ENCODE measurements around the gene PDE7B. TPM values are rescaled to one million over a fixed set of nuclear protein-coding genes. Genes with fewer than 3 reads are reported as not detected.

The PDE7B gene
- total and polyA plus RNA-seq, 2 of the 13 experiments (the other 11 are each of a cell fraction or from before 2014, with no cell fraction given) = not detected

- TF ChIP-seq ZNF383 (CRISPR knock-in tag; IDR thresholded peaks at IDR 0.05; ENCODE audit: borderline replicate concordance) = no peak
- TF ChIP-seq, protein P1, sequence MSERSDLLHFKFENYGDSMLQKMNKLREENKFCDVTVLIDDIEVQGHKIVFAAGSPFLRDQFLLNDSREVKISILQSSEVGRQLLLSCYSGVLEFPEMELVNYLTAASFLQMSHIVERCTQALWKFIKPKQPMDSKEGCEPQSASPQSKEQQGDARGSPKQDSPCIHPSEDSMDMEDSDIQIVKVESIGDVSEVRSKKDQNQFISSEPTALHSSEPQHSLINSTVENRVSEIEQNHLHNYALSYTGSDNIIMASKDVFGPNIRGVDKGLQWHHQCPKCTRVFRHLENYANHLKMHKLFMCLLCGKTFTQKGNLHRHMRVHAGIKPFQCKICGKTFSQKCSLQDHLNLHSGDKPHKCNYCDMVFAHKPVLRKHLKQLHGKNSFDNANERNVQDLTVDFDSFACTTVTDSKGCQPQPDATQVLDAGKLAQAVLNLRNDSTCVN (CRISPR knock-in tag; IDR thresholded peaks at IDR 0.05; ENCODE audit: borderline replicate concordance) = no peak
- no peak for TF ChIP-seq DDIT3 (CRISPR knock-in tag; IDR thresholded peaks at IDR 0.05)
- TF ChIP-seq AGO1 (IDR thresholded peaks at IDR 0.05; ENCODE audit: low read depth, low read length, poor library complexity, severe bottlenecking) = no peak
These were observed 199.0 kb downstream of the PDE7B start (continued) for GRCh38 chr6:136050475-136050874.

- no TSS peak for BruUV-seq (replicated peaks)
- no peak overlapping the region for H3K27ac ChIP-seq (ENCODE audit: extremely low read length, insufficient read depth, low read length)
These were observed 199.8 kb downstream of the PDE7B start for GRCh38 chr6:136051140-136051775.

More at GRCh38 chr6:136051140-136051775, 199.8 kb downstream of the PDE7B start:
- DNase-seq (ENCODE audit: low spot score) (no peak), FAIRE-seq (no peak), ATAC-seq (no peak)
- Histone ChIP-seq H3K4me1 (ENCODE audit: insufficient read depth, low read length) (no peaks in the 10 kb centered on the region), H3K79me2 (ENCODE audit: insufficient read depth, low read length) (no peaks in the 10 kb centered on the region), H3K27me3 (ENCODE audit: control insufficient read depth in 1 of 2, insufficient read depth in 2 of 2, low read length in 2 of 2) (no peaks in the 10 kb centered on the region), H3K36me3 (replicated peaks in 1 of 2; ENCODE audit: control insufficient read depth in 1 of 2, insufficient read depth in 2 of 2, low read length in 2 of 2) (no peaks in the 10 kb centered on the region), H3K4me2 (ENCODE audit: low read depth, low read length) (no peak overlapping the region), H3K9ac (ENCODE audit: insufficient read depth, low read depth, low read length) (no peak overlapping the region), H3K9me3 (ENCODE audit: low read length) (no peaks in the 10 kb centered on the region), H4K20me1 (ENCODE audit: insufficient read depth, low read length) (no peaks in the 10 kb centered on the region), H2AFZ (ENCODE audit: low read length) (no peak overlapping the region), H3K4me3 (replicated peaks in 1 of 3; ENCODE audit: insufficient read depth in 1 of 3, low read depth in 2 of 3, low read length in 3 of 3) (no peak overlapping the region)
- in situ Hi-C loops (cut with HindIII; ENCODE audit: extremely low pct_ligation_motif_present, low pct_unique_long_range_greater_than_20kb) (no loop called here), intact Hi-C loops (cut with micrococcal nuclease; ENCODE audit: unreplicated experiment) (no loop called here)
- TF ChIP-seq ZNF687 (CRISPR knock-in tag; IDR thresholded peaks at IDR 0.05) (no peak), ASH2L (IDR thresholded peaks at IDR 0.05; ENCODE audit: insufficient read length, low read depth, low read length) (no peak), CBFB (CRISPR knock-in tag; IDR thresholded peaks at IDR 0.05) (no peak)
- 18% methylated on average over 12 of the region's 12 CpGs for WGBS (ENCODE audit: low lambda C conversion rate)
- POLR2A ChIA-PET = no interaction called here
- CTCF ChIA-PET (ENCODE audit: low intra/inter-chr PET ratio, low total read pairs) = no interaction called here
